PC-9 (cell line): ENCODE results near the gene TRIB2. TPM values are rescaled to one million over a fixed set of nuclear protein-coding genes. Genes with fewer than 3 reads are reported as not detected.

Experiments
- BruUV-seq: library from RNA; stranded (reverse); fragments of 400-500 nt; replicated peaks from 2 replicates; lab custom pipeline; 2021; lab: Mats Ljungman, UMichigan
- CTCF ChIA-PET: fragments of 300-600 bp; sonication (Branson Sonifier 250); formaldehyde crosslinking; loops from one replicate; lab custom pipeline; 2022; ENCODE audit warnings: antibody characterized with exemption; lab: Charles Lee
- POLR2A ChIA-PET: fragments of 300-600 bp; sonication (Branson Sonifier 250); formaldehyde crosslinking; loops from one replicate; lab custom pipeline; 2022; ENCODE audit warnings: antibody characterized with exemption; ENCODE audit not compliant: unreplicated experiment; lab: Charles Lee
- DNase-seq, 2 experiments: peaks; one replicate each; pipeline versions ENCODE4 v3.0.0 to v3.0.0-alpha.2; 2015 to 2022; ENCODE audit warnings: mixed read lengths in 1 of 2
- H2AFZ ChIP-seq: fragments of 200-600 bp; sonication (generic); 2 replicates; pipeline ENCODE4 v1.8.1; 2017; ENCODE audit warnings: antibody characterized with exemption
- H3F3A ChIP-seq: fragments of 200-600 bp; sonication (generic); 2 replicates; pipeline ENCODE4 v1.8.1; 2017; ENCODE audit warnings: antibody characterized with exemption, mild to moderate bottlenecking, low read depth; ENCODE audit not compliant: insufficient read depth
- H3K27ac ChIP-seq: fragments of 200-600 bp; sonication (generic); 2 replicates; pipeline ENCODE4 v1.6.1; 2016; ENCODE audit warnings: mixed run types
- H3K27me3 ChIP-seq: fragments of 200-600 bp; sonication (generic); 2 replicates; pipeline ENCODE4 v1.6.1; 2016; ENCODE audit warnings: low read depth, mixed run types; ENCODE audit not compliant: insufficient read depth
- H3K36me3 ChIP-seq: fragments of 200-600 bp; sonication (generic); 2 replicates; pipeline ENCODE4 v1.6.1; 2016; ENCODE audit warnings: low read depth, mixed run types
- H3K4me1 ChIP-seq: fragments of 200-600 bp; sonication (generic); replicated peaks from 2 replicates; pipeline ENCODE4 v1.6.1; 2016; ENCODE audit warnings: mixed run types; ENCODE audit not compliant: insufficient read depth
- H3K4me2 ChIP-seq: fragments of 200-600 bp; sonication (generic); 2 replicates; pipeline ENCODE4 v1.6.1; 2017; ENCODE audit warnings: mixed run types
- H3K4me3 ChIP-seq: fragments of 200-600 bp; sonication (generic); 2 replicates; pipeline ENCODE4 v1.6.1; 2016; ENCODE audit warnings: mixed run types
- H3K79me2 ChIP-seq: fragments of 200-600 bp; sonication (generic); 2 replicates; pipeline ENCODE4 v1.6.1; 2017; ENCODE audit warnings: low read depth, mixed run types
- H3K9me2 ChIP-seq: fragments of 200-600 bp; sonication (generic); 2 replicates; pipeline ENCODE4 v1.8.1; 2017; ENCODE audit warnings: mild to moderate bottlenecking; ENCODE audit not compliant: insufficient read depth
- H3K9me3 ChIP-seq: fragments of 200-600 bp; sonication (generic); 2 replicates; pipeline ENCODE4 v1.8.1; 2016; ENCODE audit warnings: low read depth; ENCODE audit not compliant: insufficient read depth
- H4K20me1 ChIP-seq: fragments of 200-600 bp; sonication (generic); 2 replicates; pipeline ENCODE4 v1.8.1; 2017; ENCODE audit not compliant: insufficient read depth
- EZH2 ChIP-seq: fragments of 200-600 bp; sonication (generic); IDR thresholded peaks from 2 replicates; pipeline ENCODE4 v1.8.0; 2017; ENCODE audit warnings: antibody characterized with exemption, low read depth
- intact Hi-C: fragments of 100-400 bp; cut with micrococcal nuclease; formaldehyde crosslinking; loops from one replicate; pipeline ENCODE4 v1.10.0; 2022; ENCODE audit not compliant: unreplicated experiment
- total RNA-seq: library from RNA; stranded (reverse); gene quantifications from 2 replicates; pipeline ENCODE4 v1.2.3, GENCODE V29; 2021
- TF ChIP-seq, protein P1 (sequence below): fragments of 200-600 bp; sonication (generic); conservative IDR thresholded peaks from 2 replicates; pipeline ENCODE4 v1.6.1; 2017; ENCODE audit warnings: mixed run types, antibody characterized with exemption, mild to moderate bottlenecking, moderate library complexity

TRIB2 gene
- total RNA-seq, 1 experiment from 2014 or later = 18.9 TPM

DNA sequence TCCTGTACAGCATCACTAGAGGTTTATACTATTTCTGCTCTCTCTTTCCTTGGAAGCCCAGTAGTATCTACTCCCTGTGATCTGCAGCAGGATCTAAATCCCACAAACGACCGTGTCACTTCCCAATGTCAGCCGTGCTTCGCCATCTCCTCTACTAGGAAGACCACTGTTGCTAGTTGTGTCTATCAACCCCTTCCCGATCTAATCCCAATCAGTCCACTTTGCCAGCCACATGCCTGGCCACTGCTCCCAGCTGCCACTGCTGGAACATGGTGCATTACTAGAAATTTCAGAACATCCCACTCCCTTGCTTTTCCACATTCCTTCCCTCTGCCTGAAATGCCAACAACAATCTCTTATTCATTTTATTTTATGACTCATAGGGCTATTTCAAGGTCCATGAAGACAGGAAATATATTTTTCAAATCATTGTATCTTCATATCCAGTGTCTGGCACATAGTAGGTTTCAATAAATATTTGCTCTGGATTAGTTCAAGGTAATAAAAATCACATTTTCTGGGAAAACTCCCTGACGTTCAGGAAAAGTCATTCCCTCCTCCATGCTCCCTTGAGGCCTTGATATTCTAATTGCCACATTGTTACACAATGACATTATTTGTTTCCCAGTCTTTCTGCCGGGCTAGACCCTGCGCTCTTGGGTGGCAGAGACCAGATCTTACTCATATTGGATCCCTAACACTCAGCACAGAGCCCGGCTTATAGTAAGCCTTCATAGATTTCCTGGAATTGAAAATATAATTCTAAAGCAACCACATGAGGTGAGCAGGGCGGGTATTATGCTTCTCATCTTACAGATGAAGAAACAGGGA, 2.1 kb upstream of the TRIB2 start:
- H3K9me3 ChIP-seq = no peaks in the 10 kb centered on the region
- peak overlapping the region; percentile 94 for H3K27ac ChIP-seq
- no TSS peak for BruUV-seq
- ChIA-PET POLR2A (interaction anchor here (0.6 kb wide), 2 partner anchors 12 to 885 kb away, joined by 3 to 6 read pairs; no protein-coding TSS in a partner anchor), CTCF (interaction anchor here (0.7 to 3.5 kb wide), 5 partner anchors 83 to 885 kb away, joined by 3 to 19 read pairs (median 8); no protein-coding TSS in a partner anchor)
- no peak for TF ChIP-seq EZH2
- TF ChIP-seq, protein P1, sequence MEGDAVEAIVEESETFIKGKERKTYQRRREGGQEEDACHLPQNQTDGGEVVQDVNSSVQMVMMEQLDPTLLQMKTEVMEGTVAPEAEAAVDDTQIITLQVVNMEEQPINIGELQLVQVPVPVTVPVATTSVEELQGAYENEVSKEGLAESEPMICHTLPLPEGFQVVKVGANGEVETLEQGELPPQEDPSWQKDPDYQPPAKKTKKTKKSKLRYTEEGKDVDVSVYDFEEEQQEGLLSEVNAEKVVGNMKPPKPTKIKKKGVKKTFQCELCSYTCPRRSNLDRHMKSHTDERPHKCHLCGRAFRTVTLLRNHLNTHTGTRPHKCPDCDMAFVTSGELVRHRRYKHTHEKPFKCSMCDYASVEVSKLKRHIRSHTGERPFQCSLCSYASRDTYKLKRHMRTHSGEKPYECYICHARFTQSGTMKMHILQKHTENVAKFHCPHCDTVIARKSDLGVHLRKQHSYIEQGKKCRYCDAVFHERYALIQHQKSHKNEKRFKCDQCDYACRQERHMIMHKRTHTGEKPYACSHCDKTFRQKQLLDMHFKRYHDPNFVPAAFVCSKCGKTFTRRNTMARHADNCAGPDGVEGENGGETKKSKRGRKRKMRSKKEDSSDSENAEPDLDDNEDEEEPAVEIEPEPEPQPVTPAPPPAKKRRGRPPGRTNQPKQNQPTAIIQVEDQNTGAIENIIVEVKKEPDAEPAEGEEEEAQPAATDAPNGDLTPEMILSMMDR = no peak
- peaks cover 39% of the 10 kb centered on the region for H3F3A ChIP-seq
- H3K27me3 ChIP-seq = no peaks in the 10 kb centered on the region
- H3K4me3 ChIP-seq = peak overlapping the region; percentile 96; the same call in 1 of the 2 replicates
- peak; percentile 31 to 87 for DNase-seq
- no peaks in the 10 kb centered on the region for H3K9me2 ChIP-seq
- H3K4me1 ChIP-seq = peaks cover 39% of the 10 kb centered on the region
- intact Hi-C loops = loop anchor here (1.0 to 10.0 kb wide), 7 partner anchors 40 to 1020 kb away; no protein-coding TSS in a partner anchor
- H3K4me2 ChIP-seq = peak overlapping the region; percentile 81
- H3K36me3 ChIP-seq = no peaks in the 10 kb centered on the region
- H2AFZ ChIP-seq = peak overlapping the region; percentile 25; the same call in 1 of the 2 replicates
- H3K79me2 ChIP-seq = peaks cover 37% of the 10 kb centered on the region
- no peaks in the 10 kb centered on the region; the same call in 1 of the 2 replicates for H4K20me1 ChIP-seq

DNA sequence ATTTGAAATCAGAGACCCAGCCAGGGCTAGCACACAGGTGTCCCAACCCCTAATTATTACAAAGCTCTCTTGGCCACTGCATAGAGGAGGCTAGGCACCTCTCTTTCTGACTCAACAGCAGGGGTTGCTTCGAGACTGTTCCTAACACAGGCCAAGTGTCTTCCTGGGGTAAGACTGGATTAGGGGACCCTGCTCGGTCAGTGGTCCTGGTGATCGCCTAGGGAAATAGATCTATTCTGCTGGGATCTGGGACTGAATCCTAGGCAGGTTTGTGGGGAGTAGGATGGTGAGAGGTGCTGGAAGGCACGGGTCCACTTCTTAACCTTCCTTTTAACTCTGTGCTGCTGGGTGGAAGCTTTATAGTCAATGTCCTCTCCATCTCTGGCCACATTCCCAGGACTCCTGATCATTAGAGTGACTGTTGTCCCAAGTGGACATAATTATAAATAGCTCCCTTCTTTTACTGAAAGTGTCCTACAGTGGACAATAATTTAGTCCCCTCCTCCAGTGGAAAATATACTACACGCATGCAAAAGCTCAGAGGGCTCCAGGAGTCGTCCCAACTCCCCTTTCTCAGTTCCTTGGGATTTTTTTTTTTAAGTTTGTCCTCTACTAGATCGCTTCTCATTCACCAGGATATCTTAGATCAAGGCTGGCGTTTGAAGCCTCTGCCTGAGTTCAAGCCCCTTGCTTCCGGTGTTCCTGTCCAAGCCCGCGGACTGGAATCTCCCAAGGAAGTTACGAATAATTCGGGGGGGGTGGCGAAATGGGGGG, 1.3 kb upstream of the TRIB2 start:
- Histone ChIP-seq H3K27ac (peak overlapping the region; percentile 94), H3K79me2 (peaks cover 45% of the 10 kb centered on the region), H3K27me3 (no peaks in the 10 kb centered on the region), H2AFZ (peak overlapping the region; percentile 72; the same call in 1 of the 2 replicates), H3F3A (peaks cover 46% of the 10 kb centered on the region), H4K20me1 (peaks cover 5% of the 10 kb centered on the region), H3K9me3 (no peaks in the 10 kb centered on the region), H3K4me3 (peak overlapping the region; percentile 96), H3K4me2 (peak overlapping the region; percentile 81), H3K9me2 (no peaks in the 10 kb centered on the region), H3K4me1 (peaks cover 31% of the 10 kb centered on the region), H3K36me3 (0 out of 2 replicates have a peak, but pooled peaks cover under 1% of the 10 kb centered on the region)
- no peak for TF ChIP-seq EZH2
- TF ChIP-seq, protein P1 = no peak
- ChIA-PET POLR2A (interaction anchor here (0.6 kb wide), 3 partner anchors 13 to 886 kb away, joined by 3 to 7 read pairs (median 6); no protein-coding TSS in a partner anchor), CTCF (interaction anchor here (0.7 to 3.5 kb wide), 7 partner anchors 40 to 886 kb away, joined by 3 to 19 read pairs (median 4); no protein-coding TSS in a partner anchor)
- intact Hi-C loops = loop anchor here (1.0 to 10.0 kb wide), 12 partner anchors 41 to 1021 kb away; no protein-coding TSS in a partner anchor
- no peak for DNase-seq
- no TSS peak for BruUV-seq

GRCh38 chr2:12716032-12716281, 779 bp upstream of the TRIB2 start:
- intact Hi-C loops = loop anchor here (1.0 to 10.0 kb wide), 9 partner anchors 161 to 1021 kb away; no protein-coding TSS in a partner anchor
- Histone ChIP-seq H4K20me1 (peaks cover 10% of the 10 kb centered on the region), H3K27me3 (no peaks in the 10 kb centered on the region), H3K36me3 (peaks cover 5% of the 10 kb centered on the region; the same call in 1 of the 2 replicates), H3K4me3 (peak overlapping the region; percentile 96), H3K9me3 (no peaks in the 10 kb centered on the region), H2AFZ (peak overlapping the region; percentile 72), H3K4me1 (peaks cover 31% of the 10 kb centered on the region), H3K4me2 (peak overlapping the region; percentile 81), H3K27ac (peak overlapping the region; percentile 94), H3F3A (peaks cover 46% of the 10 kb centered on the region), H3K9me2 (no peaks in the 10 kb centered on the region), H3K79me2 (peaks cover 50% of the 10 kb centered on the region)
- ChIA-PET CTCF (interaction anchor here (0.7 to 3.5 kb wide), 7 partner anchors 40 to 886 kb away, joined by 3 to 19 read pairs (median 4); no protein-coding TSS in a partner anchor), POLR2A (interaction anchor here (0.6 kb wide), 1 partner anchor 291 kb away, joined by 7 read pairs; no protein-coding TSS in a partner anchor)
- BruUV-seq = no TSS peak
- peak; percentile 79 to 81 for DNase-seq
- TF ChIP-seq EZH2 = no peak
- TF ChIP-seq, protein P1 = peak; percentile 89
